LNCaP clone FGC (cell line): ENCODE data around the gene INSYN2B.

Source experiments
- DNase-seq: peaks from one replicate; pipeline ENCODE4 v3.0.0-alpha.2; 2011; ENCODE audit warnings: low read depth
- H3K4me3 ChIP-seq: 2 replicates; pipeline ENCODE4 v1.5.1; 2011; ENCODE audit warnings: mild to moderate bottlenecking, low read depth, low read length, control low read depth
- TF ChIP-seq, protein P1 (sequence below): IDR thresholded peaks from 2 replicates; pipeline ENCODE4 v1.5.1; 2012; ENCODE audit warnings: mild to moderate bottlenecking; ENCODE audit not compliant: control insufficient read depth, insufficient read depth; ENCODE audit errors: extremely low read depth

The INSYN2B gene

DNA sequence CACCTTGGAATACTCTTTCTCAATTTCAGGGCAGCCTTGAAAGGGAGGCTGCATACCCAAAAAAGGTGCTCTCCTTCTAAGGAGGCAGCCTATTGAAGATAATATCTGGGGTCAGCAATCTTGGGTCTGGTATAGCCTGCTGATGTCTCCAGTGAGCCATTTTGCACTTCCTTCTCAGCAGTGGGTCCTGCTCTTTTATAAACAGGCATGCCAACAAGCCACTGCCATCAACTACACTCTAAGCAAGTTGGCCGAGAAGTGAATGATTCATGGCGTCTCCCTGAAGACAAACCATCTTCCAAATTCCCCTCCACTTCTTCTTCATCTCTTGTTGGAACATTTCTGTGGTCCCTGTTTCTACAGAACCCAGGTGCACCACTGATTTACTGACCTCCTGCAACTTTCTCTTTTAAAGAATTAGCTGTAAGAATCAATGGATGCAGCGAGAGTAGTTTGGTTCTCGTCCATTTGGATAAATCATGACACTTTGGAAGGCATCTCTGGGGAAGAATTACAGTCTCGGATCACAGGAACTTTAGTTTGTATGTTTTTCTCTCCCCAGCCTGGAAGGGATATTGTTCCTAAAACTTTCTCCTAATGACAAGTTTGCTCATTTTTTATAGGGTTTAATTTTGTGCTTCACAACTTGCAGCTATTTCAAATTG, 108.3 kb downstream of the INSYN2B start:
- no peak overlapping the region for H3K4me3 ChIP-seq
- TF ChIP-seq, protein P1, sequence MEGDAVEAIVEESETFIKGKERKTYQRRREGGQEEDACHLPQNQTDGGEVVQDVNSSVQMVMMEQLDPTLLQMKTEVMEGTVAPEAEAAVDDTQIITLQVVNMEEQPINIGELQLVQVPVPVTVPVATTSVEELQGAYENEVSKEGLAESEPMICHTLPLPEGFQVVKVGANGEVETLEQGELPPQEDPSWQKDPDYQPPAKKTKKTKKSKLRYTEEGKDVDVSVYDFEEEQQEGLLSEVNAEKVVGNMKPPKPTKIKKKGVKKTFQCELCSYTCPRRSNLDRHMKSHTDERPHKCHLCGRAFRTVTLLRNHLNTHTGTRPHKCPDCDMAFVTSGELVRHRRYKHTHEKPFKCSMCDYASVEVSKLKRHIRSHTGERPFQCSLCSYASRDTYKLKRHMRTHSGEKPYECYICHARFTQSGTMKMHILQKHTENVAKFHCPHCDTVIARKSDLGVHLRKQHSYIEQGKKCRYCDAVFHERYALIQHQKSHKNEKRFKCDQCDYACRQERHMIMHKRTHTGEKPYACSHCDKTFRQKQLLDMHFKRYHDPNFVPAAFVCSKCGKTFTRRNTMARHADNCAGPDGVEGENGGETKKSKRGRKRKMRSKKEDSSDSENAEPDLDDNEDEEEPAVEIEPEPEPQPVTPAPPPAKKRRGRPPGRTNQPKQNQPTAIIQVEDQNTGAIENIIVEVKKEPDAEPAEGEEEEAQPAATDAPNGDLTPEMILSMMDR: no peak
- DNase-seq: no peak

DNA sequence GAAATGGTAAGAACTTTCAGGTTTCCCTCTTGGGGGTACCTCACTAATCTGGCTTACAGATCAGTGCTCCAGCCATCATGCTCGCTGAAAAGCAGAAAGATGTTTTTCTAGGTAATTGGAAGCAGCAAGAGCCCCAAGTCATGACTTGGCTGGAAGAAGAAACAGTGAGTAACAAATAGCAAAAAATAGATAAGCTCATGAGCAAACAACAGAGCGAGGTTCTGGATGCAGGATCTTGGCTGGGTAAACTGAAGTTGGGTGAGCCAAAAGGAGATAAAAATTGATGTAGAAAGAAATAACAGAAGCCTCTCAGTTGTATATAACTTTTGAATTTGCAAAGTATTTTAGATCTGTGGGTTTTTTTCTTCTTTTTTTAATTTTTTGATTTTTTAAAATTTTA, 110.1 kb downstream of the INSYN2B start:
- DNase-seq: no peak
- TF ChIP-seq, protein P1: no peak

GRCh38 chr5:169869066-169869465, 111.2 kb downstream of the INSYN2B start:
- TF ChIP-seq, protein P1: no peak
- DNase-seq: no peak
- H3K4me3 ChIP-seq: no peak overlapping the region

More for the DNA sequence above, 110.1 kb downstream of the INSYN2B start:
- no peak overlapping the region for H3K4me3 ChIP-seq

DNA sequence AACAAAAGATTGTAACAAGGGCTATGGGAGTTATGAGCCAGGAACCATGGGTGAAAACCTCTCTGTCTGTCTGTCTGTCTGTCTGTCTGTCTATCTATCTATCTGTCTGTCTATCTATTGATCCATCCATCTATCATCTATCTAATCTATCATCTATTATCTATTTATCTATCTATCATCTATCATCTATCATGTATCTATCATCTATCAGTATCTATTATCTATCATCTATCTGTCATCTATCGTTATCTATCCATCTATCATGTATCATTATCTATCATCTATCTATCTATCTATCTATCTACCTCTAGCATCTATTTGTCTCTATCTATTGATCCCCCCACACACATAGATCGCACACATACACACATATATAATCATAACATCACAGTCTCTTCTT, 112.9 kb downstream of the INSYN2B start:
- TF ChIP-seq, protein P1: no peak

DNA sequence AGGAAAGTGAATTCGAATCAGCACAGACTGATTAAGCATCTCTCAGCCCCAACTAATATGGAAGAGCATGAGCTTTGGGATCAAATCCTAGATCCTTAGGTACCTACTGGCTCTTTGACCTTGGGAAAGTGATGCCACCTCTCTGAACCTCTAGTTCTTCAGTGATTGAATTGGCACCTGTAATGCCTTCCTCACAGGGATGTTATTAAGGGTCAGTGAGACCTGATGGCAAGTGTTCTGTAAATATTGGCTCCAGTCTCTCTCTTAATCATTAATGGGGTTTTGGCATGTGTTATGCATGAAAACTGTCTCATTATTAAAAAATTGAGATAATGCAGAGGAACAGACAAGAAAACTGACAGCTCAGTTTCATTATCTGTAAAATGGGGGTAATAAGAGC, 115.8 kb downstream of the INSYN2B start:
- TF ChIP-seq, protein P1: no peak
- no peak overlapping the region for H3K4me3 ChIP-seq
- peak; percentile 4 for DNase-seq

More for the DNA sequence above, 112.9 kb downstream of the INSYN2B start:
- no peak overlapping the region for H3K4me3 ChIP-seq
- no peak for DNase-seq

DNA sequence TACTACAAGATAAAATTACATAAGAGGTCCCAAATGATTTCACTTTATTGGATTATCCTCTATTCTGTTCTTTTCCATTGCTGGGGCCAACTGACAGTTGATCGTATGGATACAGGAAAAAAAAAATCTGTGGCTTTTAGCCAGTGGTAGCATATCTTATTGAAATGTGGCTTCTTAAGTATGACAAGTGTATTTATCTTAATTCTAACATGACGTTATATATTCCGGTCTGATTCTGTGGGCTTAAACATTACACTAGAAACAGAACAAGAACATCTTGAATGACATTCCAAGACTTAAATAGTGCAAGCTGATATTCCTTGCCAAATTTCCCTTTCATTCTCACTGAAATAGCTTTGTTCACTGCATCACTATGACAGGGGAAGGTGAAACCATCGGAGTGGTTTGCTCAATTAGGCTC, 117.9 kb downstream of the INSYN2B start:
- DNase-seq: no peak
- H3K4me3 ChIP-seq: no peak overlapping the region
- TF ChIP-seq, protein P1: no peak

DNA sequence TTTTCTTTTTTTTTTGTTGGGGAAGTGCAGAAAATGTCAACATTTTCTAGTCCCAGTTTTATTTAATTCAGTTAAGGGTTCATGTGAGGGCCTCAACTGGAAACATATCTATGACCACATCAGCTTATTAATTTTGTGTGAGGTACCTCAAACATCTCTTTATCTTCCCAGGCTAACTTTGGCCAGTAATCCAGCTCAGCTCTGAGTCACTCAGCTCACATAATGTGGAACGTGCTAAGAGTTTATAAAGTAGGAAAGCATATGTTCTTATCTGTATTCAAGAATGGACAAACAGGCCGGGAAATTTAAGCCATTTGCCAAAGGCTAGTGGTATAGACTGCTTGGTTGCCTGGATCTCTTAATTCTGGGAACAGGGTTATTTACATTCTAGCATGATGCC, 118.4 kb downstream of the INSYN2B start:
- DNase-seq: no peak
- no peak overlapping the region for H3K4me3 ChIP-seq
- TF ChIP-seq, protein P1: no peak
